Stomach smooth muscle (tissue), 2 donors: Measurements from ENCODE around the gene GCFC2.

Source experiments
- H3K27ac ChIP-seq: one replicate; pipeline ENCODE4 v1.7.0; 2013; ENCODE audit warnings: mild to moderate bottlenecking, low read length, inconsistent platforms
- H3K27me3 ChIP-seq, 2 donors: one replicate each; pipeline ENCODE4 v1.7.0; 2013; ENCODE audit warnings: low read length in 2 of 2; ENCODE audit not compliant: insufficient read depth in 2 of 2, control insufficient read depth in 1 of 2
- H3K36me3 ChIP-seq, 2 donors: one replicate each; pipeline ENCODE4 v1.7.0; 2013; ENCODE audit warnings: low read length in 2 of 2; ENCODE audit not compliant: control insufficient read depth in 2 of 2, insufficient read depth in 2 of 2
- H3K4me1 ChIP-seq: one replicate; pipeline ENCODE4 v1.7.0; 2013; ENCODE audit warnings: low read length; ENCODE audit not compliant: control insufficient read depth, insufficient read depth
- H3K4me3 ChIP-seq, 2 donors: one replicate each; pipeline ENCODE4 v1.7.0; 2013; ENCODE audit warnings: low read length in 2 of 2
- H3K9ac ChIP-seq, 2 donors: one replicate each; pipeline ENCODE4 v1.7.0; 2013; ENCODE audit warnings: low read length in 2 of 2, mild to moderate bottlenecking in 1 of 2
- H3K9me3 ChIP-seq, 2 donors: one replicate each; pipeline ENCODE4 v1.7.0; 2013; ENCODE audit warnings: low read length in 2 of 2; ENCODE audit not compliant: control insufficient read depth in 2 of 2
- donor health status: healthy.
- donor health status: Pancreatic carcinoma.

Gene GCFC2

GRCh38 chr2:75710577-75711253 lies at the start of gene GCFC2:
GCFC2 (minus strand) TSS chr2:75710915; CDS start chr2:75710855, 60 bp downstream.
- Histone ChIP-seq H3K27ac (peak within 1 kb of the TSS; percentile 63), H3K27me3 (no peaks in the 10 kb centered on the region), H3K36me3 (peaks cover 0 to 4% of the 10 kb centered on the region in 2 donors), H3K4me1 (no peaks in the 10 kb centered on the region), H3K9ac (peak within 1 kb of the TSS; percentile 81 to 86), H3K9me3 (no peaks in the 10 kb centered on the region), H3K4me3 (peak within 1 kb of the TSS; percentile 78 to 79)

GRCh38 chr2:75752828-75753227 lies 42.1 kb upstream of the GCFC2 start:
- no peaks in the 10 kb centered on the region for H3K9me3 ChIP-seq
- no peaks in the 10 kb centered on the region for H3K4me1 ChIP-seq
- no peaks in the 10 kb centered on the region for H3K36me3 ChIP-seq
- peaks cover 0 to 4% of the 10 kb centered on the region in 2 donors for H3K27me3 ChIP-seq
- no peak overlapping the region for H3K4me3 ChIP-seq
- H3K27ac ChIP-seq = no peak overlapping the region
- H3K9ac ChIP-seq = no peak overlapping the region

- Histone ChIP-seq H3K27me3 (peaks cover 0 to 4% of the 10 kb centered on the region in 2 donors), H3K4me3 (no peak overlapping the region), H3K27ac (no peak overlapping the region), H3K36me3 (no peaks in the 10 kb centered on the region), H3K9me3 (no peaks in the 10 kb centered on the region), H3K9ac (no peak overlapping the region), H3K4me1 (no peaks in the 10 kb centered on the region)
Measured at GRCh38 chr2:75751824-75752468, 41.2 kb upstream of the GCFC2 start.

- Histone ChIP-seq H3K9me3 (no peaks in the 10 kb centered on the region), H3K36me3 (no peaks in the 10 kb centered on the region), H3K4me1 (no peaks in the 10 kb centered on the region), H3K4me3 (no peak overlapping the region), H3K27ac (no peak overlapping the region), H3K9ac (no peak overlapping the region), H3K27me3 (peaks cover 0 to 4% of the 10 kb centered on the region in 2 donors)
Measured at GRCh38 chr2:75751360-75751759, 40.6 kb upstream of the GCFC2 start.

- peaks cover 0 to 3% of the 10 kb centered on the region in 2 donors for H3K27me3 ChIP-seq
- no peaks in the 10 kb centered on the region for H3K9me3 ChIP-seq
- H3K36me3 ChIP-seq = no peaks in the 10 kb centered on the region
- no peak overlapping the region for H3K4me3 ChIP-seq
- H3K9ac ChIP-seq = no peak overlapping the region
- no peaks in the 10 kb centered on the region for H3K4me1 ChIP-seq
- no peak overlapping the region for H3K27ac ChIP-seq
Measured at GRCh38 chr2:75737961-75738360, 27.2 kb upstream of the GCFC2 start.

- no peak overlapping the region for H3K27ac ChIP-seq
- H3K4me1 ChIP-seq = no peaks in the 10 kb centered on the region
- no peaks in the 10 kb centered on the region for H3K9me3 ChIP-seq
- no peak overlapping the region for H3K9ac ChIP-seq
- no peaks in the 10 kb centered on the region for H3K36me3 ChIP-seq
- peaks cover 0 to 3% of the 10 kb centered on the region in 2 donors for H3K27me3 ChIP-seq
- no peak overlapping the region for H3K4me3 ChIP-seq
Measured at GRCh38 chr2:75736276-75736675, 25.6 kb upstream of the GCFC2 start.

GRCh38 chr2:75729861-75730260 lies 19.1 kb upstream of the GCFC2 start:
- H3K27me3 ChIP-seq = no peaks in the 10 kb centered on the region
- no peaks in the 10 kb centered on the region for H3K4me1 ChIP-seq
- H3K9ac ChIP-seq = no peak overlapping the region
- H3K9me3 ChIP-seq = no peaks in the 10 kb centered on the region
- H3K27ac ChIP-seq = no peak overlapping the region
- no peaks in the 10 kb centered on the region for H3K36me3 ChIP-seq
- H3K4me3 ChIP-seq = no peak overlapping the region

GRCh38 chr2:75728614-75729419 lies 18.1 kb upstream of the GCFC2 start:
- Histone ChIP-seq H3K9ac (no peak overlapping the region), H3K4me3 (no peak overlapping the region), H3K9me3 (no peaks in the 10 kb centered on the region), H3K27ac (no peak overlapping the region), H3K27me3 (no peaks in the 10 kb centered on the region), H3K4me1 (no peaks in the 10 kb centered on the region), H3K36me3 (no peaks in the 10 kb centered on the region)

- no peaks in the 10 kb centered on the region for H3K27me3 ChIP-seq
- no peaks in the 10 kb centered on the region for H3K9me3 ChIP-seq
- H3K27ac ChIP-seq = no peak overlapping the region
- no peak overlapping the region for H3K9ac ChIP-seq
- H3K4me3 ChIP-seq = no peak overlapping the region
- H3K4me1 ChIP-seq = no peaks in the 10 kb centered on the region
- H3K36me3 ChIP-seq = no peaks in the 10 kb centered on the region
Measured at GRCh38 chr2:75722687-75723086, 12.0 kb upstream of the GCFC2 start.

GRCh38 chr2:75720525-75720924 lies 9.8 kb upstream of the GCFC2 start:
- H3K9me3 ChIP-seq = no peaks in the 10 kb centered on the region
- no peaks in the 10 kb centered on the region for H3K27me3 ChIP-seq
- no peak overlapping the region for H3K27ac ChIP-seq
- H3K4me1 ChIP-seq = no peaks in the 10 kb centered on the region
- H3K9ac ChIP-seq = no peak overlapping the region
- H3K36me3 ChIP-seq = no peaks in the 10 kb centered on the region
- no peak overlapping the region for H3K4me3 ChIP-seq
